Keratinocyte (primary cell): Measurements from ENCODE around the gene AGBL3.

ENCODE experiments used
- EZH2 ChIP-seq: IDR thresholded peaks from one replicate; pipeline ENCODE4 v1.6.1; 2012; ENCODE audit warnings: inconsistent platforms, mild to moderate bottlenecking, low read length, moderate library complexity
- TF ChIP-seq, protein P1 (sequence below), 3 experiments: IDR thresholded peaks in 1 of 3; conservative IDR thresholded peaks in 1 of 3; optimal IDR thresholded peaks in 1 of 3; 2 replicates in 2 of 3; 3 replicates in 1 of 3; pipeline versions ENCODE3 to v1.5.1; 2011; ENCODE audit warnings: low read length in 3 of 3, mild to moderate bottlenecking in 3 of 3, moderate library complexity in 2 of 3, control low read depth in 1 of 3, inconsistent platforms in 1 of 3; ENCODE audit not compliant: insufficient read depth in 2 of 3; ENCODE audit errors: extremely low read depth in 1 of 3

DNA sequence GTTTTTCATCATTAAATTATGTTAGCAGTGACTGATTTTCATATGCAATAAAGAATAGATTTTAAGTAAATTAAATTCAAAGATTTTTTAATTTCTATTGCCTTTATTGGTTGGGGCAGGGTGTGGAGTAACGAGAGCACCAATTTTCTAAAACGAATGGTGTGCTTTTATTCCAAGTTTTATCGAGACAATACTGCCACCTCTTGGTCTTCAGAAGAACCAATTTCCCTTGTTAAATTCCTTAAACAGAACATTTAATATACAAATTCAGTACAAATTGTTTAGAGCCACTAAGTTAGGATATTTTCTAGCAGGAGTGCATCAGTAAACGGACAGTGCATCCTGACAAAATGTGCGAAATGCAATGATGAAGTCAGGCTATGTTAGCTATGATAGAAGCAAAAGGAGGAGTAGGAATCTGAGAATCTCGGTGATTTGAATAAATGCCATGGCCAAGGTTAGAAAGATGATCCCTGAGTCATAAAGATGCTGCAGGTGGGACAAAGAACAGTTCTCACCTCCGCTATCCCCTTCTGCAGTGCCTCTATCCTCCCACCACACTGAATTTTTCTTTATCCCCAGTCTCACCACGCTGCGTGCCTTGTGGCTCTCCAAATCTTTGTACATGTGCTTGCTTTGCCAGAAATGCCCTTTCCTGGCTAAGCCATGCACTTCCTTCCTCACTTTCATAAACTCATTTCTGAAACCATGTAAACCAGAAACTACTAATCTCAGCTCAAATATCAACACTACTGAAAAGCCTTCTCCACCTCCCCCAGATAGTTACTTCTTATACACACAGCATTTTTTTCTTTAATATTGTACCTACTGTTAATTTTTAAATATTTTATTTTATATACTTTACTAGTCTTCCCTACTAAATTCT lies 31.9 kb upstream of the AGBL3 start:
- TF ChIP-seq, protein P1, sequence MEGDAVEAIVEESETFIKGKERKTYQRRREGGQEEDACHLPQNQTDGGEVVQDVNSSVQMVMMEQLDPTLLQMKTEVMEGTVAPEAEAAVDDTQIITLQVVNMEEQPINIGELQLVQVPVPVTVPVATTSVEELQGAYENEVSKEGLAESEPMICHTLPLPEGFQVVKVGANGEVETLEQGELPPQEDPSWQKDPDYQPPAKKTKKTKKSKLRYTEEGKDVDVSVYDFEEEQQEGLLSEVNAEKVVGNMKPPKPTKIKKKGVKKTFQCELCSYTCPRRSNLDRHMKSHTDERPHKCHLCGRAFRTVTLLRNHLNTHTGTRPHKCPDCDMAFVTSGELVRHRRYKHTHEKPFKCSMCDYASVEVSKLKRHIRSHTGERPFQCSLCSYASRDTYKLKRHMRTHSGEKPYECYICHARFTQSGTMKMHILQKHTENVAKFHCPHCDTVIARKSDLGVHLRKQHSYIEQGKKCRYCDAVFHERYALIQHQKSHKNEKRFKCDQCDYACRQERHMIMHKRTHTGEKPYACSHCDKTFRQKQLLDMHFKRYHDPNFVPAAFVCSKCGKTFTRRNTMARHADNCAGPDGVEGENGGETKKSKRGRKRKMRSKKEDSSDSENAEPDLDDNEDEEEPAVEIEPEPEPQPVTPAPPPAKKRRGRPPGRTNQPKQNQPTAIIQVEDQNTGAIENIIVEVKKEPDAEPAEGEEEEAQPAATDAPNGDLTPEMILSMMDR (optimal IDR thresholded peaks at IDR 0.05 in 1 of 3, IDR thresholded peaks at IDR 0.05 in 1 of 3, conservative IDR thresholded peaks at IDR 0.05 in 1 of 3; ENCODE audit: extremely low read depth in 1 of 3, insufficient read depth in 2 of 3, low read length in 3 of 3), result peak in 2 of 3 experiments; percentile 19 to 28
- TF ChIP-seq EZH2, result no peak
